HEK293T (cell line): ENCODE results near the gene TDRD9.

ENCODE experiments used
- ARNT ChIP-seq: fragments of 450-650 bp; IDR thresholded peaks from 2 replicates; pipeline ENCODE4 v1.6.1; 2017; ENCODE audit warnings: mild to moderate bottlenecking
- FOXK2 ChIP-seq: fragments of 450-650 bp; IDR thresholded peaks from 2 replicates; pipeline ENCODE4 v1.6.1; 2016; ENCODE audit warnings: mild to moderate bottlenecking

DNA sequence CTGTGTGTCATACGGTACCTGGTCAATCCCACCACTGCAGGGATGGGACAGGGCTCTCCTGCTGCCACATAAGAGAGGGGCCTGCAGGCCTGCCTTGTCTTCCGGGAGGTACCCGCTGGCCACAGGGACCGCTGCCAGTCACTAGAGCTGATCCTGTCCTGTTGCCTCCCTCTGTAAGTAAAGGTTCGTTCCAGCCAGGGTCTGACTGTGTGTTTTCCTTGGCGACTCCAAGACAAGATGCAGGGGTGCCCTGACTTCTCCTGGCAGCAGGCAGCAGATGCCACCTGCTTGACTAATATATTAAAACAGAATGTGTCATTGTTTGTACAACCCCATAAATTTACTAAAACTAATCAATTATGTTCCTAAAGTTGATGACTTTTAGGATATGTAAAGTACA is 115.8 kb downstream of the TDRD9 start:
- TF ChIP-seq FOXK2 (no peak), ARNT (no peak)
